Glomerular visceral epithelial cell (primary cell): ENCODE results near the gene TMEM229A.
"Not testable (repeated sequence)": the region's sequence is repeated elsewhere in the genome, so short reads cannot be mapped to it uniquely, and the experiment has no call there.

Source experiments
- DNase-seq: peaks from one replicate; pipeline ENCODE4 v3.0.0-alpha.2; 2016; ENCODE audit errors: extremely low spot score

TMEM229A gene

GRCh38 chr7:124033095-124033806 lies 384 bp upstream of the TMEM229A start:
- DNase-seq: no peak

GRCh38 chr7:124031919-124032318 lies 948 bp downstream of the TMEM229A start:
- no peak for DNase-seq

- no peak for DNase-seq
Measured at GRCh38 chr7:124031406-124031805, 1.5 kb downstream of the TMEM229A start.

GRCh38 chr7:124030964-124031363 lies 1.9 kb downstream of the TMEM229A start:
- no peak for DNase-seq

- DNase-seq: no peak
Measured at GRCh38 chr7:124029396-124030188, 3.3 kb downstream of the TMEM229A start.

GRCh38 chr7:124027236-124027635 lies 5.6 kb downstream of the TMEM229A start:
- no peak for DNase-seq

GRCh38 chr7:124024329-124024728 lies 8.5 kb downstream of the TMEM229A start:
- not testable (repeated sequence) for DNase-seq

- no peak for DNase-seq
Measured at GRCh38 chr7:124022551-124022950, 10.3 kb downstream of the TMEM229A start.

- no peak for DNase-seq
Measured at GRCh38 chr7:124020060-124020459, 12.8 kb downstream of the TMEM229A start.

- no peak for DNase-seq
Measured at GRCh38 chr7:124013306-124013705, 19.6 kb downstream of the TMEM229A start.

- no peak for DNase-seq
Measured at GRCh38 chr7:124012864-124013263, 20.0 kb downstream of the TMEM229A start.

- DNase-seq: no peak
Measured at GRCh38 chr7:124009321-124009720, 23.5 kb downstream of the TMEM229A start.

GRCh38 chr7:124008296-124008695 lies 24.6 kb downstream of the TMEM229A start:
- not testable (repeated sequence) for DNase-seq

- no peak for DNase-seq
Measured at GRCh38 chr7:123999703-124000102, 33.2 kb downstream of the TMEM229A start.

GRCh38 chr7:123998921-123999320 lies 33.9 kb downstream of the TMEM229A start:
- no peak for DNase-seq

GRCh38 chr7:123996327-123996625 lies 36.6 kb downstream of the TMEM229A start:
- no peak for DNase-seq

GRCh38 chr7:123995617-123996326 lies 37.1 kb downstream of the TMEM229A start:
- DNase-seq: no peak

GRCh38 chr7:123994449-123994848 lies 38.4 kb downstream of the TMEM229A start:
- no peak for DNase-seq

- no peak for DNase-seq
Measured at GRCh38 chr7:123993996-123994395, 38.9 kb downstream of the TMEM229A start.

- DNase-seq: no peak
Measured at GRCh38 chr7:123992913-123993518, 39.9 kb downstream of the TMEM229A start.

- no peak for DNase-seq
Measured at GRCh38 chr7:123987445-123987844, 45.4 kb downstream of the TMEM229A start.
